Subcutaneous adipose tissue (tissue), 4 donors: ENCODE data around the gene PRRT1. TPM values are rescaled to one million over a fixed set of nuclear protein-coding genes. Genes with fewer than 3 reads are reported as not detected.

Experiments used
- total RNA-seq, 4 donors: library from RNA; depleted of rRNA; stranded (reverse); fragments of >200 nt; gene quantifications; one replicate each; pipeline ENCODE4 v1.1.0, GENCODE V29; 2016
- TF ChIP-seq, protein P1 (sequence below): fragments of 450-650 bp; IDR thresholded peaks from one replicate; pipeline ENCODE4 v1.5.1; 2016; ENCODE audit warnings: low read depth, mild to moderate bottlenecking, control low read depth, antibody characterized with exemption, moderate library complexity

The PRRT1 gene
- total RNA-seq, 4 donors from 2014 or later = 0.34 to 1.3 (median 0.57) TPM; not detected in 1

GRCh38 chr6:32178547-32179440 is 27.1 kb upstream of the PRRT1 start:
- TF ChIP-seq, protein P1, sequence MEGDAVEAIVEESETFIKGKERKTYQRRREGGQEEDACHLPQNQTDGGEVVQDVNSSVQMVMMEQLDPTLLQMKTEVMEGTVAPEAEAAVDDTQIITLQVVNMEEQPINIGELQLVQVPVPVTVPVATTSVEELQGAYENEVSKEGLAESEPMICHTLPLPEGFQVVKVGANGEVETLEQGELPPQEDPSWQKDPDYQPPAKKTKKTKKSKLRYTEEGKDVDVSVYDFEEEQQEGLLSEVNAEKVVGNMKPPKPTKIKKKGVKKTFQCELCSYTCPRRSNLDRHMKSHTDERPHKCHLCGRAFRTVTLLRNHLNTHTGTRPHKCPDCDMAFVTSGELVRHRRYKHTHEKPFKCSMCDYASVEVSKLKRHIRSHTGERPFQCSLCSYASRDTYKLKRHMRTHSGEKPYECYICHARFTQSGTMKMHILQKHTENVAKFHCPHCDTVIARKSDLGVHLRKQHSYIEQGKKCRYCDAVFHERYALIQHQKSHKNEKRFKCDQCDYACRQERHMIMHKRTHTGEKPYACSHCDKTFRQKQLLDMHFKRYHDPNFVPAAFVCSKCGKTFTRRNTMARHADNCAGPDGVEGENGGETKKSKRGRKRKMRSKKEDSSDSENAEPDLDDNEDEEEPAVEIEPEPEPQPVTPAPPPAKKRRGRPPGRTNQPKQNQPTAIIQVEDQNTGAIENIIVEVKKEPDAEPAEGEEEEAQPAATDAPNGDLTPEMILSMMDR = no peak

GRCh38 chr6:32177788-32178546 is 26.2 kb upstream of the PRRT1 start, which contains the start of gene RNF5:
Gene RNF5, plus strand, starts transcription at chr6:32178405. Its CDS starts 107 bp downstream, at chr6:32178512.
- TF ChIP-seq, protein P1 = no peak

- TF ChIP-seq, protein P1 = no peak
These were observed 25.5 kb upstream of the PRRT1 start for GRCh38 chr6:32177183-32177787.

- TF ChIP-seq, protein P1 = no peak
These were observed 24.9 kb upstream of the PRRT1 start for GRCh38 chr6:32176476-32177182.

GRCh38 chr6:32175711-32176475 is 24.2 kb upstream of the PRRT1 start, which contains the start of gene AGPAT1:
Gene AGPAT1, minus strand, starts transcription at chr6:32176084. Its CDS starts 4,588 bp downstream, at chr6:32171496.
- TF ChIP-seq, protein P1 = no peak

DNA sequence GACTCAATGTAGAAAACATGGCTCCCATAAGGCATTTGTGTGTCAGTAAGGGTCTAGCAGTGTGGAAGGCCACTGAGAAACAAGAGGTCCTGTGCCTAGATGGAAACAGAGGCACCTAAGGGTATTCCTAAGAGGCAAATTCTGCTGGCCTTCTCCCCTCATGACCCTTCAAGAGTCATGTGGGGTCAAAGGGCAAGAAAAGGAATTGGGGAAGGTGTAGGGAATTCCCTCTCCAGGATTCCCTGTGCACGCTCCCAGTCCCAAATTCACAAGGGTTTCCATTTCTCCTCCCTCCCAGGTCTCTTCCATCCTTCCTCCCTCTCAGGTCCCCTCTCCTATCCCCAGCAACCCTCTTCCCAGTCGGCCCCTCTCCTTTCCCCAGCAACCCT is 23.6 kb upstream of the PRRT1 start:
- TF ChIP-seq, protein P1 = no peak
